ENCODE measurements around the gene USB1. TPM values are rescaled to one million over a fixed set of nuclear protein-coding genes. Genes with fewer than 3 reads are reported as not detected.
"Not testable (repeated sequence)": the region's sequence is repeated elsewhere in the genome, so short reads cannot be mapped to it uniquely, and the experiment has no call there.

USB1 gene
- total RNA-seq, 2 donors from 2014 or later, result 22.6 to 74.1 TPM

- intact Hi-C loops (cut with DNase I), result no loop called here
- no peaks in the 10 kb centered on the region for H3K36me3 ChIP-seq
- no peak for TF ChIP-seq CTCF (IDR thresholded peaks at IDR 0.05)
- TF ChIP-seq POLR2AphosphoS5 (IDR thresholded peaks at IDR 0.05), result no peak
- TF ChIP-seq POLR2A (IDR thresholded peaks at IDR 0.05), result no peak
- no peaks in the 10 kb centered on the region for H3K4me1 ChIP-seq (replicated peaks)
- H3K27me3 ChIP-seq (replicated peaks; ENCODE audit: insufficient read depth), result no peaks in the 10 kb centered on the region
- H3K9me3 ChIP-seq, result no peaks in the 10 kb centered on the region
- no peak for DNase-seq (ENCODE audit: low spot score)
- no peak overlapping the region for H3K27ac ChIP-seq
- WGBS, result 84% methylated on average over 4 of the region's 4 CpGs
- H3K4me3 ChIP-seq, result no peak overlapping the region
These were observed 28.9 kb upstream of the USB1 start for GRCh38 chr16:57972306-57972705.

- no peaks in the 10 kb centered on the region for H3K36me3 ChIP-seq
- no peaks in the 10 kb centered on the region for H3K9me3 ChIP-seq
- intact Hi-C loops (cut with DNase I), result no loop called here
- no peaks in the 10 kb centered on the region for H3K4me1 ChIP-seq (replicated peaks)
- WGBS, result 28% methylated on average over 2 of the region's 2 CpGs
- no peak for DNase-seq (ENCODE audit: low spot score)
- H3K27ac ChIP-seq, result no peak overlapping the region
- H3K27me3 ChIP-seq (replicated peaks; ENCODE audit: insufficient read depth), result no peaks in the 10 kb centered on the region
- TF ChIP-seq POLR2AphosphoS5 (IDR thresholded peaks at IDR 0.05) (no peak), CTCF (IDR thresholded peaks at IDR 0.05) (no peak), POLR2A (IDR thresholded peaks at IDR 0.05) (no peak)
- no peak overlapping the region for H3K4me3 ChIP-seq
These were observed 24.8 kb upstream of the USB1 start for GRCh38 chr16:57976331-57976796.

DNA sequence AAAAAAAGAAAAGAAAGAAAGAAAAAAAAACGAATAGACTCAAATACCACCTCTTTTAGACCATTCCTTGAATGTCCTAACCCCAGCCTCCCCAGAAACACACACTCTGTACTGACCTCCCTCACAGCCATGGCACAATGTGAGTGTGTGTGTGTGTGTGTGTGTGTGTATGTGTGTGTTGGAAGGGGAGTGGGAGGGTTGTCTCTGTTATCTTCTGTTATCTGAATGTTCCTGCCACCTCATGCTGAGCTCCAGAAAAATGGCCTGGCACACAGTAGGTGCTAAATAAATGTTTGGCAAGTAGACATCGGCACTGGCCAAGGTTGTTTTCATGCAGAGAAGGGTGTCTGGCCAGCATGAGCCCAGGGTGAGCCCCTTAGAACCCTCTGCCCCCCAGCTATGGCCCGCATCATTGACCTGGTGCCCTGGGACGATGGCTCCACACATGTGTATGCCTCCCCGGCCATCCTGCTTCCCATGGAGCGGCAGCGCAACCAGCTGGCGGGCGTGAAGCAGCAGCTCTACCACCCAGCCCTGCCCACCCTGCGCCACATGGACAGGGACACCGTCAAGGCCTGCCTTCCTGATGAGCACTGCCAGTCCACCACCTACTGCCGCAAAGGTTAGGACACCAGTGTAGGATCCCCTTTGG, 23.7 kb upstream of the USB1 start:
- Histone ChIP-seq H3K36me3 (no peaks in the 10 kb centered on the region), H3K4me1 (replicated peaks) (no peaks in the 10 kb centered on the region), H3K4me3 (no peak overlapping the region), H3K27ac (no peak overlapping the region), H3K27me3 (replicated peaks; ENCODE audit: insufficient read depth) (no peaks in the 10 kb centered on the region), H3K9me3 (no peaks in the 10 kb centered on the region)
- TF ChIP-seq POLR2A (IDR thresholded peaks at IDR 0.05) (no peak), CTCF (IDR thresholded peaks at IDR 0.05) (no peak), POLR2AphosphoS5 (IDR thresholded peaks at IDR 0.05) (no peak)
- no peak for DNase-seq (ENCODE audit: low spot score)
- 85% methylated on average over 12 of the region's 12 CpGs for WGBS
- intact Hi-C loops (cut with DNase I), result no loop called here

GRCh38 chr16:57978070-57978465, 23.1 kb upstream of the USB1 start:
- H3K36me3 ChIP-seq; DNase-seq (ENCODE audit: low spot score); H3K4me1 ChIP-seq (replicated peaks); H3K4me3 ChIP-seq; H3K27ac ChIP-seq; H3K27me3 ChIP-seq (replicated peaks; ENCODE audit: insufficient read depth); H3K9me3 ChIP-seq; intact Hi-C loops (cut with DNase I): not testable (repeated sequence)
- 100% methylated on average over 2 of the region's 2 CpGs for WGBS

DNA sequence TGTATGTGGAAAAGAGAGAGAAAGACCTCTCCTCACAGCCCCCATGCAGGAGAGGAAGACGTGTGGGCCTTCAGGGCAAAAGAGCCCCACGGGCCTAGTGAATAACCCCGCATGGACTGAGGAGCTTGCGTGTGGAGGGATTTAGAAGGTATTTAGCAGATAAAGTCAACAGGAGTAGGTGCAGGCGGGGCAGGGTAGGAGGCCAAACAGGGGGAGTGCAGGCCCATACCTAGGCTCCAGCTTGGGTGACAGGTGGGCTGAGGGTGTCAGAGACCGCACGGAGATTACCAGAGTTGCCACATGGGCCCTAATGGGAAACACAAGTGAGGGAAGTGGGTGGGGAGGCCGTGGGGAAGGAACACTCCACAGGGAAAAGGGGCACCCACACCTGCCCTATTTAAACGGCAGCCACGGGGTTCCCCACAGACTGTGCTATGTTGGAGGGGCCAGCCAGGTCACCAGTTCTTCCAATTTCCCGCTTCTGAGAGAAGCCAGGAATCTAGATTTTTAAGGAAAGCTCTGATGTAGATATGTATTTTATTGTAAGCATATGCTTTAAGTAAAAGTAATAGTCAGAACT, 22.1 kb upstream of the USB1 start:
- no peak for TF ChIP-seq POLR2A (IDR thresholded peaks at IDR 0.05)
- TF ChIP-seq CTCF (IDR thresholded peaks at IDR 0.05), result no peak
- no peak for TF ChIP-seq POLR2AphosphoS5 (IDR thresholded peaks at IDR 0.05)

More for the DNA sequence above, 22.1 kb upstream of the USB1 start:
- intact Hi-C loops (cut with DNase I), result no loop called here
- no peaks in the 10 kb centered on the region for H3K4me1 ChIP-seq (replicated peaks)
- no peaks in the 10 kb centered on the region for H3K27me3 ChIP-seq (replicated peaks; ENCODE audit: insufficient read depth)
- DNase-seq (ENCODE audit: low spot score), result no peak
- 92% methylated on average over 11 of the region's 11 CpGs for WGBS
- H3K4me3 ChIP-seq, result no peak overlapping the region
- H3K27ac ChIP-seq, result no peak overlapping the region
- H3K9me3 ChIP-seq, result no peaks in the 10 kb centered on the region
- no peaks in the 10 kb centered on the region for H3K36me3 ChIP-seq

Data from prostate gland (tissue), 2 donors.